H1 (cell line): ENCODE measurements around the gene IL31RA. TPM values are rescaled to one million over a fixed set of nuclear protein-coding genes. Genes with fewer than 3 reads are reported as not detected.

Experiments
- CTCF ChIA-PET: fragments of 300-600 bp; sonication (Branson Sonifier 250); formaldehyde crosslinking; loops from one replicate; lab custom pipeline; 2021; ENCODE audit not compliant: partially characterized antibody; lab: Charles Lee
- POLR2A ChIA-PET: fragments of 300-600 bp; sonication (Branson Sonifier 250); formaldehyde crosslinking; loops from one replicate; lab custom pipeline; 2021; ENCODE audit warnings: inconsistent platforms; ENCODE audit not compliant: partially characterized antibody; lab: Charles Lee
- DNase-seq, 2 experiments: peaks; one replicate each; pipeline versions ENCODE4 v3.0.0 to v3.0.0-alpha.2; 2010 to 2022; ENCODE audit warnings: low spot score in 2 of 2, low read depth in 1 of 2, mixed read lengths in 1 of 2
- FAIRE-seq: peaks from 2 replicates; lab custom pipeline; 2011; peaks lifted over from hg19 to GRCh38; lab: Jason Lieb, UNC
- H2AFZ ChIP-seq: 2 replicates; pipeline ENCODE4 v1.8.1; 2012; ENCODE audit warnings: low read length, inconsistent platforms
- H2AK5ac ChIP-seq: 2 replicates; pipeline ENCODE4 v1.6.1; 2013; ENCODE audit warnings: low read depth, low read length
- H2BK120ac ChIP-seq: replicated peaks from 2 replicates; pipeline ENCODE3; 2013; ENCODE audit warnings: low read depth, low read length, inconsistent platforms
- H2BK12ac ChIP-seq: 2 replicates; pipeline ENCODE4 v1.6.1; 2013; ENCODE audit warnings: low read depth, low read length
- H2BK15ac ChIP-seq: 2 replicates; pipeline ENCODE4 v1.6.1; 2013; ENCODE audit warnings: low read length
- H2BK20ac ChIP-seq: 2 replicates; pipeline ENCODE4 v1.6.1; 2013; ENCODE audit warnings: low read length
- H2BK5ac ChIP-seq: 2 replicates; pipeline ENCODE4 v1.6.1; 2013; ENCODE audit warnings: low read depth, low read length
- H3K14ac ChIP-seq: 2 replicates; pipeline ENCODE4 v1.6.1; 2013; ENCODE audit warnings: inconsistent platforms; ENCODE audit not compliant: insufficient read length
- H3K18ac ChIP-seq: 2 replicates; pipeline ENCODE4 v1.6.1; 2013; ENCODE audit warnings: low read length; ENCODE audit errors: extremely low read depth
- H3K23ac ChIP-seq: 2 replicates; pipeline ENCODE4 v1.6.1; 2013; ENCODE audit warnings: inconsistent platforms; ENCODE audit not compliant: insufficient read length
- H3K23me2 ChIP-seq: 2 replicates; pipeline ENCODE4 v1.6.1; 2013; ENCODE audit warnings: low read depth, low read length
- H3K27ac ChIP-seq: 2 replicates; pipeline ENCODE4 v1.6.1; 2011; ENCODE audit warnings: low read depth, low read length, inconsistent platforms
- H3K27me3 ChIP-seq, 4 experiments: replicated peaks in 1 of 4; 1 replicate in 1 of 4; 2 replicates in 3 of 4; pipeline versions ENCODE4 v1.6.1 to v1.8.1; 2011 to 2013; ENCODE audit warnings: low read length in 3 of 4, mild to moderate bottlenecking in 3 of 4, inconsistent platforms in 2 of 4, mixed read lengths in 2 of 4, moderate library complexity in 1 of 4; ENCODE audit not compliant: control insufficient read depth in 3 of 4, insufficient read depth in 3 of 4; ENCODE audit errors: extremely low read depth in 1 of 4
- H3K36me3 ChIP-seq, 4 experiments: 2 replicates each; pipeline versions ENCODE4 v1.6.1 to v1.8.1; 2011 to 2013; ENCODE audit warnings: mild to moderate bottlenecking in 4 of 4, low read length in 3 of 4, moderate library complexity in 2 of 4, control low read depth in 1 of 4, inconsistent platforms in 1 of 4; ENCODE audit not compliant: insufficient read depth in 4 of 4, control insufficient read depth in 2 of 4
- H3K4ac ChIP-seq: replicated peaks from 2 replicates; pipeline ENCODE3; 2013; ENCODE audit warnings: low read length, low read depth, mixed read lengths, inconsistent platforms; ENCODE audit not compliant: insufficient read length
- H3K4me1 ChIP-seq, 4 experiments: replicated peaks in 1 of 4; 1 replicate in 1 of 4; 2 replicates in 3 of 4; pipeline versions ENCODE4 v1.6.1 to v1.8.1; 2011 to 2013; ENCODE audit warnings: low read length in 3 of 4, inconsistent platforms in 2 of 4, mixed read lengths in 1 of 4; ENCODE audit not compliant: insufficient read depth in 4 of 4, control insufficient read depth in 3 of 4
- H3K4me2 ChIP-seq, 2 experiments: 2 replicates each; pipeline versions ENCODE4 v1.6.1 to v1.8.1; 2011 to 2013; ENCODE audit warnings: low read depth in 2 of 2, low read length in 2 of 2, control low read depth in 1 of 2, inconsistent platforms in 1 of 2, mild to moderate bottlenecking in 1 of 2; ENCODE audit not compliant: insufficient read depth in 1 of 2
- H3K4me3 ChIP-seq, 4 experiments: fragments of 200-600, 300-600 bp in 1 of 4; sonication (generic), shearing (Covaris generic), sonication (Bioruptor Twin) in 1 of 4; 2 replicates each; pipeline versions ENCODE4 v1.5.1 to v1.8.1; 2011 to 2016; ENCODE audit warnings: low read length in 4 of 4, low read depth in 3 of 4, control low read depth in 2 of 4, inconsistent platforms in 2 of 4, mild to moderate bottlenecking in 2 of 4, mixed read lengths in 1 of 4, moderate library complexity in 1 of 4; ENCODE audit not compliant: insufficient read depth in 2 of 4; ENCODE audit errors: extremely low read depth in 1 of 4
- H3K56ac ChIP-seq: replicated peaks from 2 replicates; pipeline ENCODE3; 2013; ENCODE audit warnings: low read depth, mild to moderate bottlenecking, mixed read lengths, low read length, inconsistent platforms; ENCODE audit not compliant: insufficient read length
- H3K79me1 ChIP-seq: 2 replicates; pipeline ENCODE4 v1.6.1; 2013; ENCODE audit warnings: low read depth, low read length, control low read depth
- H3K79me2 ChIP-seq, 2 experiments: 2 replicates each; pipeline versions ENCODE4 v1.6.1 to v1.8.1; 2012 to 2013; ENCODE audit warnings: low read length in 2 of 2, mild to moderate bottlenecking in 2 of 2, inconsistent platforms in 1 of 2; ENCODE audit not compliant: insufficient read depth in 2 of 2, control insufficient read depth in 1 of 2
- H3K9ac ChIP-seq, 4 experiments: replicated peaks in 1 of 4; 1 replicate in 1 of 4; 2 replicates in 3 of 4; pipeline versions ENCODE4 v1.6.1 to v1.8.1; 2011 to 2013; ENCODE audit warnings: low read depth in 3 of 4, low read length in 3 of 4, control low read depth in 2 of 4, mild to moderate bottlenecking in 2 of 4, moderate library complexity in 2 of 4, inconsistent platforms in 1 of 4; ENCODE audit errors: extremely low read depth in 1 of 4
- H3K9me3 ChIP-seq, 2 experiments: 2 replicates each; pipeline versions ENCODE4 v1.6.1 to v1.8.1; 2012 to 2013; ENCODE audit warnings: mild to moderate bottlenecking in 2 of 2, moderate library complexity in 2 of 2, control low read depth in 1 of 2, inconsistent platforms in 1 of 2, low read depth in 1 of 2, low read length in 1 of 2, mixed read lengths in 1 of 2; ENCODE audit not compliant: insufficient read depth in 2 of 2
- H4K20me1 ChIP-seq, 2 experiments: replicated peaks in 1 of 2; 2 replicates each; pipeline versions ENCODE3 to v1.8.1; 2011 to 2013; ENCODE audit warnings: inconsistent platforms in 2 of 2, low read length in 2 of 2, mild to moderate bottlenecking in 1 of 2; ENCODE audit not compliant: insufficient read depth in 2 of 2, control insufficient read depth in 1 of 2
- H4K5ac ChIP-seq: 2 replicates; pipeline ENCODE4 v1.6.1; 2013; ENCODE audit warnings: low read length, low read depth, mixed read lengths, inconsistent platforms; ENCODE audit not compliant: insufficient read length
- H4K8ac ChIP-seq: 2 replicates; pipeline ENCODE4 v1.8.0; 2013; ENCODE audit warnings: mild to moderate bottlenecking, moderate library complexity, low read length, inconsistent platforms; ENCODE audit not compliant: insufficient read depth; ENCODE audit errors: extremely low read depth
- H4K91ac ChIP-seq: replicated peaks from 2 replicates; pipeline ENCODE3; 2013; ENCODE audit warnings: low read length, mixed read lengths, inconsistent platforms; ENCODE audit not compliant: insufficient read length
- ATF3 ChIP-seq: IDR thresholded peaks from 2 replicates; pipeline ENCODE4 v1.6.1; 2011; ENCODE audit warnings: low read depth, mild to moderate bottlenecking, low read length; ENCODE audit not compliant: insufficient read depth
- BACH1 ChIP-seq: IDR thresholded peaks from 2 replicates; pipeline ENCODE4 v1.6.1; 2012; ENCODE audit warnings: low read length, improper control_type of control experiment
- GABPA ChIP-seq: IDR thresholded peaks from 2 replicates; pipeline ENCODE4 v1.6.1; 2011; ENCODE audit warnings: mild to moderate bottlenecking, low read length, moderate library complexity, borderline replicate concordance; ENCODE audit not compliant: insufficient read depth
- KDM4A ChIP-seq: IDR thresholded peaks from one replicate; pipeline ENCODE4 v1.7.1; 2012; ENCODE audit warnings: low read depth, mild to moderate bottlenecking, moderate library complexity, low read length, inconsistent platforms; ENCODE audit not compliant: severe bottlenecking
- MAFK ChIP-seq: IDR thresholded peaks from 2 replicates; pipeline ENCODE4 v1.6.1; 2012; ENCODE audit warnings: low read depth, mild to moderate bottlenecking, improper control_type of control experiment, low read length
- NRF1 ChIP-seq: IDR thresholded peaks from 2 replicates; pipeline ENCODE4 v1.6.1; 2011; ENCODE audit warnings: mild to moderate bottlenecking, low read depth, low read length, improper control_type of control experiment
- POU5F1 ChIP-seq: IDR thresholded peaks from 2 replicates; pipeline ENCODE4 v1.6.1; 2011; ENCODE audit warnings: low read depth, mild to moderate bottlenecking, low read length, moderate library complexity
- RAD21 ChIP-seq, 2 experiments: IDR thresholded peaks in 1 of 2; conservative IDR thresholded peaks in 1 of 2; 2 replicates each; pipeline ENCODE4 v1.6.1; 2011; ENCODE audit warnings: low read depth in 2 of 2, low read length in 2 of 2, improper control_type of control experiment in 1 of 2, inconsistent platforms in 1 of 2, mild to moderate bottlenecking in 1 of 2, moderate library complexity in 1 of 2
- RFX5 ChIP-seq: IDR thresholded peaks from 2 replicates; pipeline ENCODE4 v1.6.1; 2011; ENCODE audit warnings: low read depth, low read length, improper control_type of control experiment, borderline replicate concordance
- SIRT6 ChIP-seq: IDR thresholded peaks from one replicate; pipeline ENCODE4 v1.7.1; 2012; ENCODE audit warnings: low read length, inconsistent platforms
- SIX5 ChIP-seq: IDR thresholded peaks from 2 replicates; pipeline ENCODE4 v1.6.1; 2011; ENCODE audit warnings: mild to moderate bottlenecking, low read depth, low read length
- SP1 ChIP-seq: IDR thresholded peaks from 2 replicates; pipeline ENCODE4 v1.6.1; 2011; ENCODE audit warnings: low read depth, low read length
- SRF ChIP-seq: IDR thresholded peaks from 2 replicates; pipeline ENCODE4 v1.6.1; 2011; ENCODE audit warnings: mild to moderate bottlenecking, low read depth, low read length, moderate library complexity
- ZNF274 ChIP-seq: IDR thresholded peaks from 2 replicates; pipeline ENCODE4 v1.7.0; 2012; ENCODE audit warnings: low read length, borderline replicate concordance; ENCODE audit errors: extremely low read depth
- WGBS, 2 experiments: shearing (Covaris generic) in 1 of 2; methylation state at CpG; one replicate each; pipeline versions ENCODE4 v1.1.6 to v1.1.7; 2013 to 2015; ENCODE audit warnings: low lambda C conversion rate in 2 of 2, mixed read lengths in 2 of 2, inconsistent platforms in 1 of 2, low coverage in 1 of 2, missing lambda C conversion rate in 1 of 2; ENCODE audit not compliant: insufficient replicate concordance in 2 of 2, insufficient coverage in 1 of 2, insufficient read length in 1 of 2; ENCODE audit errors: extremely low coverage in 1 of 2, missing lambda C conversion rate in 1 of 2; 5-methylcytosine and 5-hydroxymethylcytosine counted together
- polyA plus RNA-seq, 7 experiments: library from polyadenylated mRNA; depleted of rRNA in 3 of 7; stranded (reverse) in 5 of 7; unstranded in 2 of 7; fragments of >200 nt in 5 of 7; fragments of 200-250 nt in 2 of 7; gene quantifications; 1 replicate in 5 of 7; 2 replicates in 1 of 7; 4 replicates in 1 of 7; pipeline versions ENCODE4 v1.2.1 to v1.2.3, GENCODE V29; 2011 to 2013; ENCODE audit warnings: missing spikeins in 2 of 7, mixed read lengths in 2 of 7
- total RNA-seq: library from RNA; stranded (reverse); fragmentation: NEBNext Ultra II Directional; extraction: Animal tissue kit (Norgen Biotek cat#: 25700); gene quantifications from 2 replicates; pipeline ENCODE4 v1.2.1, GENCODE V29; 2021

Gene IL31RA
- total and polyA plus RNA-seq, 2 of the 8 experiments (the other 6 are each of a cell fraction or from before 2014, with no cell fraction given) = not detected

- H2BK12ac ChIP-seq = no peak overlapping the region
- no peak overlapping the region for H3K14ac ChIP-seq
- H2BK15ac ChIP-seq = no peak overlapping the region
- no peak overlapping the region for H4K91ac ChIP-seq
- H3K79me1 ChIP-seq = no peaks in the 10 kb centered on the region
- no peak overlapping the region for H3K9ac ChIP-seq
- DNase-seq (no peak), FAIRE-seq (no peak)
- no peaks in the 10 kb centered on the region for H3K27me3 ChIP-seq
- no peak overlapping the region for H3K56ac ChIP-seq
- no peak overlapping the region for H2BK120ac ChIP-seq
- no peak overlapping the region for H3K4me3 ChIP-seq
- POLR2A ChIA-PET = interaction anchor here (0.9 kb wide), 1 partner anchor 10 kb away, joined by 3 read pairs; no protein-coding TSS in a partner anchor
- peaks cover 4% of the 10 kb centered on the region; the same call in 1 of the 2 replicates for H3K23me2 ChIP-seq
- H3K9me3 ChIP-seq = no peaks in the 10 kb centered on the region
- WGBS, 2 experiments = 91% methylated on average over 4 of the region's 4 CpGs; no CpG with 5 or more reads in 1 of the 2 experiments
- H3K23ac ChIP-seq = no peak overlapping the region
- H3K18ac ChIP-seq = no peak overlapping the region
- TF ChIP-seq SRF = no peak
- no peak for TF ChIP-seq BACH1
- no peak for TF ChIP-seq NRF1
- no peak for TF ChIP-seq ZNF274
- TF ChIP-seq RFX5 = no peak
- no peak for TF ChIP-seq POU5F1
- no peak for TF ChIP-seq SP1
- TF ChIP-seq MAFK = no peak
- no peak for TF ChIP-seq SIRT6
- no peak for TF ChIP-seq SIX5
- TF ChIP-seq ATF3 = no peak
- no peak for TF ChIP-seq KDM4A
- TF ChIP-seq RAD21 (IDR thresholded peaks at IDR 0.05 in 1 of 2, conservative IDR thresholded peaks at IDR 0.05 in 1 of 2; ENCODE audit: low read depth in 2 of 2, low read length in 2 of 2) = no peak
- no peak for TF ChIP-seq GABPA
- H3K4me1 ChIP-seq = no peaks in the 10 kb centered on the region
- H2BK20ac ChIP-seq = no peak overlapping the region
- H4K20me1 ChIP-seq = no peaks in the 10 kb centered on the region
- H3K4me2 ChIP-seq = no peak overlapping the region
- no peak overlapping the region for H4K8ac ChIP-seq
- H3K36me3 ChIP-seq = no peaks in the 10 kb centered on the region
- CTCF ChIA-PET = no interaction called here
- no peak overlapping the region for H2BK5ac ChIP-seq
- no peak overlapping the region for H4K5ac ChIP-seq
- H2AK5ac ChIP-seq = no peak overlapping the region
- H2AFZ ChIP-seq = no peak overlapping the region
- no peak overlapping the region for H3K4ac ChIP-seq
- no peak overlapping the region for H3K27ac ChIP-seq
- no peaks in the 10 kb centered on the region for H3K79me2 ChIP-seq
These were observed 18.7 kb downstream of the IL31RA start for GRCh38 chr5:55869847-55870246.
